Measurements from ENCODE around the gene COPS8.

The COPS8 gene

DNA sequence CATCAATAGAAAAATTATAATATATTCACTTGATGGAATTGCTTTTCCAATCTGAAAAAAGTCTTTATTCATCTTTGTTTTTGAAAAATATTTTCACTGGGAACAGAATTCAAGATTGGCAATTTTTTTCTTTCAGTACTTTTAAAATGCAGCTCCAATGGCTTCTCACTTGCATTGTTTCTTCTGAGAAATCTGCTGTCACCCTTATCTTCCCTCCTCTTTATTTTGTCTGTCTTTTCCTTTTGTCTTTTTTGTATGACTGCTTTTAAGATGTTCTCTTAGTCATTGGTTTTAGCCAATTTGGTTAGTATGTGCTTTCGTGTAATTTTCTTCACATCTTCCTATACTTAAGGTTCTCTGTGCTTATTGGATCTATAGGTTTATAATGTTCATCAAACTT is 37.1 kb upstream of the COPS8 start:
- no peak for DNase-seq (ENCODE audit: extremely low read depth, low read depth)
- TF ChIP-seq, protein P1, sequence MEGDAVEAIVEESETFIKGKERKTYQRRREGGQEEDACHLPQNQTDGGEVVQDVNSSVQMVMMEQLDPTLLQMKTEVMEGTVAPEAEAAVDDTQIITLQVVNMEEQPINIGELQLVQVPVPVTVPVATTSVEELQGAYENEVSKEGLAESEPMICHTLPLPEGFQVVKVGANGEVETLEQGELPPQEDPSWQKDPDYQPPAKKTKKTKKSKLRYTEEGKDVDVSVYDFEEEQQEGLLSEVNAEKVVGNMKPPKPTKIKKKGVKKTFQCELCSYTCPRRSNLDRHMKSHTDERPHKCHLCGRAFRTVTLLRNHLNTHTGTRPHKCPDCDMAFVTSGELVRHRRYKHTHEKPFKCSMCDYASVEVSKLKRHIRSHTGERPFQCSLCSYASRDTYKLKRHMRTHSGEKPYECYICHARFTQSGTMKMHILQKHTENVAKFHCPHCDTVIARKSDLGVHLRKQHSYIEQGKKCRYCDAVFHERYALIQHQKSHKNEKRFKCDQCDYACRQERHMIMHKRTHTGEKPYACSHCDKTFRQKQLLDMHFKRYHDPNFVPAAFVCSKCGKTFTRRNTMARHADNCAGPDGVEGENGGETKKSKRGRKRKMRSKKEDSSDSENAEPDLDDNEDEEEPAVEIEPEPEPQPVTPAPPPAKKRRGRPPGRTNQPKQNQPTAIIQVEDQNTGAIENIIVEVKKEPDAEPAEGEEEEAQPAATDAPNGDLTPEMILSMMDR (IDR thresholded peaks at IDR 0.05; ENCODE audit: low read depth, low read length), result no peak

DNA sequence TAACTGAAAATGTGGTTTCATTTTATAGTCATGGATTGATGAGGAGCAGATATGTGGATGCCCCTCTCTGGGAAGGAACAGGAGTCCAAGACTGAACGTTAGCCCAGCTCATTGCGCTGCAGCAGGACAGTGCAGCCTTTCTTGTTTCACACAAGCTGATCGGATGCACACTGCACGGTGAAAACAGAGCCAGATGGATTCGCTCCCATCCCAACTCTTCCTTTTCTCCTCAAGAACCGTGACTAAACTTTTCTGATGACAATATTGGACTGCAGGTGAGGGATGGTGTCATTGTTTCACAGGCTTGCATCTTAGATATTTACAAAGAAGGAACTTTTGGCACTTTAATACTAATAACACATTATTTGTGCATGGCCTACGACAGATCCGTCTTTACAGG is 33.8 kb upstream of the COPS8 start:
- TF ChIP-seq, protein P1 (IDR thresholded peaks at IDR 0.05; ENCODE audit: low read depth, low read length), result no peak
- no peak for DNase-seq (ENCODE audit: extremely low read depth, low read depth)

DNA sequence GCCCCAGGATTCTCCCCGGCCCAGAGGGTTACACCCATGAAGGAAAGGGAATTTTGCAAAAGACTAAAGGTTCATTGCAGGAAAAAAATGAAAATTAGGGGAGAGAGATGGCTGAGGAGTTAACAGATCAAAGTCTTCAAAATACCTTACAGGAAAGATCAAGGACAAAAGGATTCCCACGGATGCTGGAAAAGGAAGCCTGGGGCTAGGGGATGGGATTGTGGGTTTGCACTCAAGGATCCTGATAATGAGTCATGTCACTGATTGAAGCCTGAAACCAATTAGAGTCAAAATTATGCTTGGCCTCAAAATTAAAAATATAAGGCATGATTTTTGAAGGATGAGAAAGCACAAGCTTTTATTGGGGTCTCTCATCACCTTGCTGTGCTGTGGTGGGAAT is 32.6 kb upstream of the COPS8 start:
- no peak for DNase-seq (ENCODE audit: extremely low read depth, low read depth)
- TF ChIP-seq, protein P1 (IDR thresholded peaks at IDR 0.05; ENCODE audit: low read depth, low read length), result no peak

DNA sequence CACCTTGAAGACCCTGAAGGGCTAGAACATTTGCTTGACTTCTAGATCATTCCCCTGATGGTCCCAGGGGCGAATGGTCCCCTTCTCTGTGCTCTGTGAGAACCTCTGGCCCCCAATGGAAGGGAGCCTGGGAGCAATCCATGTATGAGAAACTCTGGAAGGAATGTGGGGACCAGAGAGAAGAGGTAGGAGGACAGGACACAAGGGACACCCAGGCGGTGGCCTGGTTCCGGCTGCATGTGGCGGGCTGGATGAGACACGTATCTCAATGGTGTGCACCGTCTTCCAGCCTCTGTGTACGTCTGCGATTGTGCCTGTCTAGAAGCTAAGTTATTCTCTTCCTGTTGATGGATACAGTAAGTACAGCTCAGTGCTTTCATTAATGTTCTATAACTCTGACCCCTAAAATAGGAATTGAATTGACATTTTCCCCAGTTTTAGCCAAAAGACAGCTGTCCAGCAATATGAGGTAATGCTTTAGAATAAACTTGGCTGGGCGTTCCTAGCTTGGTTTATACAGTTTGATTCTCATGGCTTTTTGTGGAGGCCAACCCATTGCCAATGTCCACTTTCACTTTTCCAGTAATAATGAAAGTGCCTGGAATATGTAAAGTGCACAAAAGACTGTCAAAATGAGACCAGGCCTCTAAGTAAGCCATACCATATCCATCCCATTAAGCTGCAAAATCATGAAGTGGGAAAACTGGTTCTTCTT is 30.1 kb upstream of the COPS8 start:
- no peak for DNase-seq (ENCODE audit: extremely low read depth, low read depth)

DNA sequence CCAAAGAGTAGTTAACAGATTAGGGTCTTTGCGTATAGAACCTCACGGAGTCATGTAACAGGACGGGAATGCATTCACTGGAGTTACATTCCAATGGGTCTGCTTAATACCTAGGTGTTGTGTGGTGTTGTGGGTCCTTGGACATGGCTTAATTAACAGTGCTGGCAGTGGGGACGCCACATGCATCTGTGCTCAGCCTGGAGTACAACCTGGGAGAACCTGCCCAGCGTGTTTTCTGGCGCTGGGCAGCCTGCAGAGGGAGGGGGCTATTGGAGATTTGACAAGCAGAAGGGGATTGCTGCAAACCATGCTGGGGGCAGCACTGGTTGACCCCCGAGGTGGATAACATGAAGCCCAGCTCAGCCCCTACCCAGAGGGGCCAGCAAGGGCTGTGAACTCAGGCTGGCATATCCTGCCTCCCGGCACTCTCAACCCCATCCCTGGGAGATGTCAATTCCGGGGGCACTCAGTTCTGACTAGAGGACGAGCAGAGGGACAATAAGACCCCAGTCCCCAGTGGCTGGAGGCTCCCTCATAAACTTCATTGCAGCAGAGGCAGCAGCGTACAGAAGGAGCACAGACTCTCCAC is 29.3 kb upstream of the COPS8 start:
- DNase-seq (ENCODE audit: extremely low read depth, low read depth), result no peak
- TF ChIP-seq, protein P1 (IDR thresholded peaks at IDR 0.05; ENCODE audit: low read depth, low read length), result no peak

More for the DNA sequence above, 30.1 kb upstream of the COPS8 start:
- TF ChIP-seq, protein P1 (IDR thresholded peaks at IDR 0.05; ENCODE audit: low read depth, low read length), result no peak

DNA sequence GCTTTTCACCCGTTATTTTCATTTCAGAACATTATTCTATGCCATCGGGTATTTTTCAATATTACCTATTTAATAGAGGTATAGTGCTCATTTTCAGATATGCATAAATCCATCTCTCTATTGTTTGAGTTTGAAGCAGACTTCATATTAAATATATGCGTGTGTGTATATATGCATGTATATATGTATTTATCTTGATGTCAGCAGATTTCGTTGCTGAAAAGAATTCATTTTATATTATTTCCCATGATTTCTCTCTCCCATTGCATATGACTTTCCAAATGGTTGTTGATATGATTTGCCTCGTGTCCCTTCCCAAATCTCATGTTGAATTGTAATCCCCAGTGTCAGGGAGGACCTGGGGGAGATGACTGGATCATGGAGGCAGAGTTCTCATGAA is 28.6 kb upstream of the COPS8 start:
- no peak for DNase-seq (ENCODE audit: extremely low read depth, low read depth)
- TF ChIP-seq, protein P1 (IDR thresholded peaks at IDR 0.05; ENCODE audit: low read depth, low read length), result no peak

DNA sequence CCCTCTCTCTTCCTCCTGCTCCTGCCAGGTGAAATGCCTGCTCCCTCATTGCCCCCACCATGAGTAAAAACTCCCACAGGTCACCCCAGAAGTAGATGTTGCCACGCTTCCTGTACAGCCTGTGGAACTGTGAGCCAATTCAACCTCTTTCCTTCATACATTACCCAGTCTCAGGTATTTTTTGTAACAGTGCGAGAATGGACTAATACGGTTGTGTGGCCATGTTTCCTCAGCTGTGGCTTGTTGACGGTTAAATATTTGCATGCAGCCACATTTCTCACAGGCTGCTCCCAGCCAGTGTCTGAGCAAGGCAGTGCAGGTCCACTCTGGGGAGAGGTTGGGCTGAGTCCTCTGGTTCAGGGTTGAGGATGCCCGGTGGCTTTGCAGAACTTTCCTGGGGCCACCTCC is 27.8 kb upstream of the COPS8 start:
- no peak for DNase-seq (ENCODE audit: extremely low read depth, low read depth)

More for the DNA sequence above, 27.8 kb upstream of the COPS8 start:
- TF ChIP-seq, protein P1 (IDR thresholded peaks at IDR 0.05; ENCODE audit: low read depth, low read length), result no peak
